Stimulated activated effector memory CD8-positive, alpha-beta T cell treated with anti-CD3 and anti-CD28 coated beads, Interleukin-12 subunit alpha, Interleukin-12 subunit beta, amount 100 ng/mL, for 72 hours (primary cell): ENCODE data around the gene DNAJC3.
"Not testable (repeated sequence)": the region's sequence is repeated elsewhere in the genome, so short reads cannot be mapped to it uniquely, and the experiment has no call there.

ENCODE experiments used
- ATAC-seq: fragments of 150-1000 bp; cut with Tn5 transposase; 2 replicates; pipeline ENCODE4 v1.10.0; 2021
- DNase-seq, 2 donors: peaks; one replicate each; pipeline ENCODE4 v3.0.0; 2021 to 2022; ENCODE audit warnings: low spot score in 2 of 2
- H3K27ac Mint-ChIP-seq: one replicate; pipeline ENCODE4 v1.8.0; 2022; ENCODE audit warnings: mild to moderate bottlenecking, mixed read lengths
- H3K36me3 Mint-ChIP-seq: one replicate; pipeline ENCODE4 v1.8.0; 2022; ENCODE audit warnings: mild to moderate bottlenecking, mixed read lengths
- H3K4me1 Mint-ChIP-seq: one replicate; pipeline ENCODE4 v1.8.0; 2022; ENCODE audit warnings: mixed read lengths
- H3K4me3 Mint-ChIP-seq: one replicate; pipeline ENCODE4 v1.8.0; 2022; ENCODE audit warnings: mild to moderate bottlenecking, mixed read lengths
- H3K9me3 Mint-ChIP-seq: one replicate; pipeline ENCODE4 v1.8.0; 2022; ENCODE audit warnings: mixed read lengths

DNAJC3 gene

GRCh38 chr13:95652244-95652764 lies 24.6 kb upstream of the DNAJC3 start:
- no peaks in the 10 kb centered on the region for H3K36me3 Mint-ChIP-seq
- H3K4me1 Mint-ChIP-seq, result no peaks in the 10 kb centered on the region
- no peak overlapping the region for H3K27ac Mint-ChIP-seq

GRCh38 chr13:95652821-95653220 lies 24.1 kb upstream of the DNAJC3 start:
- DNase-seq (no peak), ATAC-seq (no peak)
- Mint-ChIP-seq H3K4me3 (no peak overlapping the region), H3K36me3 (no peaks in the 10 kb centered on the region), H3K9me3 (no peaks in the 10 kb centered on the region), H3K27ac (no peak overlapping the region), H3K4me1 (no peaks in the 10 kb centered on the region)

More at GRCh38 chr13:95652244-95652764, 24.6 kb upstream of the DNAJC3 start:
- Mint-ChIP-seq H3K9me3 (no peaks in the 10 kb centered on the region), H3K4me3 (no peak overlapping the region)
- no peak for ATAC-seq
- DNase-seq, result no peak

GRCh38 chr13:95656386-95657015 lies 20.4 kb upstream of the DNAJC3 start:
- Mint-ChIP-seq H3K9me3 (no peaks in the 10 kb centered on the region), H3K36me3 (no peaks in the 10 kb centered on the region), H3K4me3 (no peak overlapping the region), H3K27ac (no peak overlapping the region), H3K4me1 (no peaks in the 10 kb centered on the region)
- DNase-seq, result no peak
- ATAC-seq, result no peak

- peaks cover 3% of the 10 kb centered on the region for H3K9me3 Mint-ChIP-seq
- no peak overlapping the region for H3K27ac Mint-ChIP-seq
- no peak for ATAC-seq
- no peaks in the 10 kb centered on the region for H3K36me3 Mint-ChIP-seq
- no peaks in the 10 kb centered on the region for H3K4me1 Mint-ChIP-seq
- no peak overlapping the region for H3K4me3 Mint-ChIP-seq
- no peak for DNase-seq
Measured at GRCh38 chr13:95659500-95659899, 17.4 kb upstream of the DNAJC3 start.

- ATAC-seq, result no peak
- H3K4me1 Mint-ChIP-seq, result no peaks in the 10 kb centered on the region
- peaks cover 9% of the 10 kb centered on the region for H3K9me3 Mint-ChIP-seq
- no peak overlapping the region for H3K4me3 Mint-ChIP-seq
- H3K27ac Mint-ChIP-seq, result no peak overlapping the region
- no peaks in the 10 kb centered on the region for H3K36me3 Mint-ChIP-seq
- DNase-seq, result no peak
Measured at GRCh38 chr13:95660981-95661581, 15.9 kb upstream of the DNAJC3 start.

- peaks cover 50% of the 10 kb centered on the region for H3K9me3 Mint-ChIP-seq
- H3K27ac Mint-ChIP-seq, result not testable (repeated sequence)
Measured at GRCh38 chr13:95667235-95667634, 9.7 kb upstream of the DNAJC3 start.

GRCh38 chr13:95671597-95671996 lies 5.3 kb upstream of the DNAJC3 start:
- Mint-ChIP-seq H3K36me3 (peaks cover 6% of the 10 kb centered on the region), H3K4me3 (no peak overlapping the region), H3K4me1 (peaks cover 21% of the 10 kb centered on the region), H3K27ac (no peak overlapping the region), H3K9me3 (peaks cover 39% of the 10 kb centered on the region)
- DNase-seq (no peak), ATAC-seq (no peak)

More at GRCh38 chr13:95667235-95667634, 9.7 kb upstream of the DNAJC3 start:
- not testable (repeated sequence) for ATAC-seq, H3K4me3 Mint-ChIP-seq, DNase-seq, H3K36me3 Mint-ChIP-seq, H3K4me1 Mint-ChIP-seq

GRCh38 chr13:95676105-95676761 lies 706 bp upstream of the DNAJC3 start:
- ATAC-seq (peak; percentile 15), DNase-seq (no peak)
- H3K4me3 Mint-ChIP-seq, result peak overlapping the region; percentile 96
- H3K27ac Mint-ChIP-seq, result peak overlapping the region; percentile 93
- H3K9me3 Mint-ChIP-seq, result peaks cover 6% of the 10 kb centered on the region
- peaks cover 55% of the 10 kb centered on the region for H3K4me1 Mint-ChIP-seq
- H3K36me3 Mint-ChIP-seq, result peaks cover 10% of the 10 kb centered on the region

- peak overlapping the region; percentile 93 for H3K27ac Mint-ChIP-seq
- H3K4me1 Mint-ChIP-seq, result peaks cover 70% of the 10 kb centered on the region
- no peak for DNase-seq
- peaks cover 2% of the 10 kb centered on the region for H3K9me3 Mint-ChIP-seq
- H3K36me3 Mint-ChIP-seq, result peaks cover 17% of the 10 kb centered on the region
- H3K4me3 Mint-ChIP-seq, result peak overlapping the region; percentile 96
- no peak for ATAC-seq
Measured at GRCh38 chr13:95677564-95678266, 776 bp downstream of the DNAJC3 start.

GRCh38 chr13:95678967-95679366 lies 2.0 kb downstream of the DNAJC3 start:
- Mint-ChIP-seq H3K9me3 (no peaks in the 10 kb centered on the region), H3K4me1 (peaks cover 74% of the 10 kb centered on the region), H3K36me3 (peaks cover 17% of the 10 kb centered on the region), H3K4me3 (peak overlapping the region; percentile 96), H3K27ac (no peak overlapping the region)
- ATAC-seq, result no peak
- no peak for DNase-seq

- Mint-ChIP-seq H3K27ac (no peak overlapping the region), H3K4me3 (no peak overlapping the region), H3K9me3 (no peaks in the 10 kb centered on the region), H3K36me3 (peaks cover 17% of the 10 kb centered on the region), H3K4me1 (peaks cover 78% of the 10 kb centered on the region)
- DNase-seq, result no peak
- ATAC-seq, result no peak
Measured at GRCh38 chr13:95679722-95680121, 2.8 kb downstream of the DNAJC3 start.

GRCh38 chr13:95684418-95684817 lies 7.5 kb downstream of the DNAJC3 start:
- H3K27ac Mint-ChIP-seq, result no peak overlapping the region
- H3K36me3 Mint-ChIP-seq, result peaks cover 18% of the 10 kb centered on the region
- no peak overlapping the region for H3K4me3 Mint-ChIP-seq
- ATAC-seq (no peak), DNase-seq (no peak)
- H3K4me1 Mint-ChIP-seq, result peaks cover 74% of the 10 kb centered on the region
- no peaks in the 10 kb centered on the region for H3K9me3 Mint-ChIP-seq

- H3K4me3 Mint-ChIP-seq, ATAC-seq, DNase-seq, H3K27ac Mint-ChIP-seq, H3K9me3 Mint-ChIP-seq: not testable (repeated sequence)
- Mint-ChIP-seq H3K4me1 (peaks cover 72% of the 10 kb centered on the region), H3K36me3 (peaks cover 20% of the 10 kb centered on the region)
Measured at GRCh38 chr13:95684960-95685359, 8.0 kb downstream of the DNAJC3 start.

GRCh38 chr13:95689582-95689926 lies 12.6 kb downstream of the DNAJC3 start:
- Mint-ChIP-seq H3K27ac (peak overlapping the region; percentile 4), H3K36me3 (peaks cover 13% of the 10 kb centered on the region), H3K4me1 (peaks cover 39% of the 10 kb centered on the region), H3K4me3 (peak overlapping the region; percentile 22), H3K9me3 (no peaks in the 10 kb centered on the region)
- ATAC-seq (peak; percentile 55), DNase-seq (no peak)

GRCh38 chr13:95690986-95691385 lies 14.0 kb downstream of the DNAJC3 start:
- peaks cover 36% of the 10 kb centered on the region for H3K4me1 Mint-ChIP-seq
- ATAC-seq, H3K27ac Mint-ChIP-seq, DNase-seq, H3K9me3 Mint-ChIP-seq, H3K4me3 Mint-ChIP-seq: not testable (repeated sequence)
- H3K36me3 Mint-ChIP-seq, result peaks cover 13% of the 10 kb centered on the region
